NCI-H748 (cell line): ENCODE results near the gene COL17A1.

Experiments used
- DNase-seq: peaks from one replicate; lab custom pipeline; 2025; ENCODE audit not compliant: unreplicated experiment; lab: John Stamatoyannopoulos, UW

Gene COL17A1

GRCh38 chr10:104098358-104098925, 12.8 kb upstream of the COL17A1 start:
- no peak for DNase-seq

GRCh38 chr10:104096692-104097091, 11.0 kb upstream of the COL17A1 start:
- no peak for DNase-seq

- DNase-seq, result no peak
Measured at GRCh38 chr10:104092749-104093148, 7.1 kb upstream of the COL17A1 start.

GRCh38 chr10:104090611-104091010, 4.9 kb upstream of the COL17A1 start:
- DNase-seq, result no peak

GRCh38 chr10:104089621-104090020, 3.9 kb upstream of the COL17A1 start:
- no peak for DNase-seq

- no peak for DNase-seq
Measured at GRCh38 chr10:104088239-104088638, 2.6 kb upstream of the COL17A1 start.

- no peak for DNase-seq
Measured at GRCh38 chr10:104084482-104085142, 1.1 kb downstream of the COL17A1 start.

- DNase-seq, result no peak
Measured at GRCh38 chr10:104081998-104082397, 3.7 kb downstream of the COL17A1 start.

GRCh38 chr10:104080762-104081161, 4.9 kb downstream of the COL17A1 start:
- DNase-seq, result peak; percentile 93

- peak; percentile 54 for DNase-seq
Measured at GRCh38 chr10:104077663-104078151, 8.0 kb downstream of the COL17A1 start.

GRCh38 chr10:104077247-104077646, 8.4 kb downstream of the COL17A1 start:
- DNase-seq, result peak; percentile 92

- DNase-seq, result peak; percentile 92
Measured at GRCh38 chr10:104076743-104077160, 8.9 kb downstream of the COL17A1 start.

- no peak for DNase-seq
Measured at GRCh38 chr10:104074505-104074904, 11.2 kb downstream of the COL17A1 start.

GRCh38 chr10:104072786-104073185, 12.9 kb downstream of the COL17A1 start:
- DNase-seq, result no peak

GRCh38 chr10:104069613-104070012, 16.1 kb downstream of the COL17A1 start:
- DNase-seq, result no peak

- DNase-seq, result no peak
Measured at GRCh38 chr10:104067525-104067924, 18.2 kb downstream of the COL17A1 start.

- DNase-seq, result no peak
Measured at GRCh38 chr10:104066945-104067344, 18.7 kb downstream of the COL17A1 start.

- no peak for DNase-seq
Measured at GRCh38 chr10:104065748-104066147, 19.9 kb downstream of the COL17A1 start.

GRCh38 chr10:104061196-104061595, 24.5 kb downstream of the COL17A1 start:
- no peak for DNase-seq

- DNase-seq, result no peak
Measured at GRCh38 chr10:104059364-104059763, 26.3 kb downstream of the COL17A1 start.

- DNase-seq, result no peak
Measured at GRCh38 chr10:104057717-104058116, 28.0 kb downstream of the COL17A1 start.

GRCh38 chr10:104056619-104057273, 28.9 kb downstream of the COL17A1 start:
- DNase-seq, result no peak
